SU-DHL-6 (cell line): Measurements from ENCODE around the gene CARMIL3.
"Not testable (repeated sequence)": the region's sequence is repeated elsewhere in the genome, so short reads cannot be mapped to it uniquely, and the experiment has no call there.

Experiments
- H2AFZ ChIP-seq: fragments of 200-600 bp; sonication (generic); 2 replicates; pipeline ENCODE4 v1.6.1; 2014; ENCODE audit warnings: low read depth, mild to moderate bottlenecking, moderate library complexity, mixed read lengths, antibody characterized with exemption, low read length; ENCODE audit not compliant: severe bottlenecking
- H3F3A ChIP-seq: fragments of 200-600 bp; shearing (Covaris generic); 2 replicates; pipeline ENCODE4 v1.6.0; 2016; ENCODE audit warnings: antibody characterized with exemption, mild to moderate bottlenecking; ENCODE audit not compliant: insufficient read depth
- H3K27ac ChIP-seq: fragments of 200-600 bp; sonication (generic); 2 replicates; pipeline ENCODE4 v1.5.1; 2016; ENCODE audit warnings: low read depth, mild to moderate bottlenecking, low read length, moderate library complexity, mixed read lengths
- H3K27me3 ChIP-seq: fragments of 200-600 bp; sonication (generic), shearing (Covaris generic); 2 replicates; pipeline ENCODE4 v1.6.0; 2014; ENCODE audit warnings: mild to moderate bottlenecking, low read length
- H3K36me3 ChIP-seq: fragments of 200-600 bp; sonication (generic); 2 replicates; pipeline ENCODE4 v1.6.1; 2014; ENCODE audit warnings: mild to moderate bottlenecking, low read length, mixed read lengths
- H3K4me2 ChIP-seq: fragments of 300-600, 200-600 bp; shearing (Covaris generic), sonication (generic); 2 replicates; pipeline ENCODE4 v1.6.0; 2014; ENCODE audit warnings: low read length, low read depth, mild to moderate bottlenecking; ENCODE audit not compliant: poor library complexity, severe bottlenecking
- H3K4me3 ChIP-seq: fragments of 200-600 bp; sonication (generic); 2 replicates; pipeline ENCODE4 v1.5.1; 2014; ENCODE audit warnings: antibody characterized with exemption, low read length, mild to moderate bottlenecking, mixed read lengths; ENCODE audit not compliant: insufficient read depth, poor library complexity, severe bottlenecking
- H3K79me2 ChIP-seq: fragments of 200-600 bp; sonication (generic); 2 replicates; pipeline ENCODE4 v1.6.1; 2014; ENCODE audit warnings: mild to moderate bottlenecking, low read length, moderate library complexity; ENCODE audit not compliant: insufficient read depth
- H3K9ac ChIP-seq: fragments of 200-600 bp; sonication (generic); 2 replicates; pipeline ENCODE4 v1.7.0; 2014; ENCODE audit warnings: mild to moderate bottlenecking, low read length
- H3K9me2 ChIP-seq: fragments of 200-600 bp; sonication (generic); replicated peaks from 2 replicates; pipeline ENCODE4 v1.6.1; 2014; ENCODE audit warnings: low read length; ENCODE audit not compliant: insufficient read depth
- H3K9me3 ChIP-seq: fragments of 200-600 bp; sonication (generic); 2 replicates; pipeline ENCODE4 v1.6.1; 2014; ENCODE audit warnings: low read length, mixed read lengths; ENCODE audit not compliant: insufficient read depth
- H4K20me1 ChIP-seq: fragments of 200-600 bp; sonication (generic); 2 replicates; pipeline ENCODE4 v1.6.1; 2014; ENCODE audit warnings: low read depth, mild to moderate bottlenecking, antibody characterized with exemption, low read length, moderate library complexity, mixed read lengths
- CTCF ChIP-seq: fragments of 200-600 bp; sonication (generic); IDR thresholded peaks from one replicate; pipeline ENCODE4 v1.5.1; 2017; ENCODE audit warnings: antibody characterized with exemption, mild to moderate bottlenecking, low read length, moderate library complexity; ENCODE audit not compliant: insufficient read depth, poor library complexity, severe bottlenecking
- EZH2phosphoT487 ChIP-seq: fragments of 200-600 bp; sonication (generic), shearing (Covaris generic); conservative IDR thresholded peaks from 2 replicates; pipeline ENCODE4 v1.6.1; 2018; ENCODE audit warnings: mild to moderate bottlenecking, antibody characterized with exemption, low read length, moderate library complexity, mixed read lengths

Gene CARMIL3

GRCh38 chr14:24036169-24036962 lies 15.4 kb upstream of the CARMIL3 start:
- Histone ChIP-seq H3K79me2 (no peaks in the 10 kb centered on the region), H2AFZ (peak overlapping the region; percentile 91), H3K4me2 (peak overlapping the region; percentile 61), H3K27me3 (no peaks in the 10 kb centered on the region), H3K4me3 (peak overlapping the region; percentile 51), H3K36me3 (no peaks in the 10 kb centered on the region), H3K27ac (no peak overlapping the region), H3K9ac (peak overlapping the region; percentile 68), H4K20me1 (no peaks in the 10 kb centered on the region), H3F3A (no peaks in the 10 kb centered on the region), H3K9me2 (no peaks in the 10 kb centered on the region), H3K9me3 (peaks cover 5% of the 10 kb centered on the region; the same call in 1 of the 2 replicates)
- TF ChIP-seq CTCF (peak; percentile 63), EZH2phosphoT487 (no peak)

GRCh38 chr14:24036963-24037657 lies 14.7 kb upstream of the CARMIL3 start:
- Histone ChIP-seq H3K4me3 (peak overlapping the region; percentile 51), H3K9ac (peak overlapping the region; percentile 68), H3K4me2 (peak overlapping the region; percentile 61), H2AFZ (peak overlapping the region; percentile 91)
- not testable (repeated sequence) for H3K27me3 ChIP-seq, H3K9me3 ChIP-seq, H3F3A ChIP-seq, H4K20me1 ChIP-seq, H3K27ac ChIP-seq, H3K36me3 ChIP-seq, H3K79me2 ChIP-seq, H3K9me2 ChIP-seq

GRCh38 chr14:24037658-24038037 lies 14.2 kb upstream of the CARMIL3 start:
- Histone ChIP-seq H3K9ac (no peak overlapping the region), H2AFZ (no peak overlapping the region), H3K36me3 (no peaks in the 10 kb centered on the region), H3K9me3 (peaks cover 4% of the 10 kb centered on the region; the same call in 1 of the 2 replicates), H4K20me1 (no peaks in the 10 kb centered on the region), H3K9me2 (no peaks in the 10 kb centered on the region), H3F3A (no peaks in the 10 kb centered on the region), H3K4me3 (no peak overlapping the region), H3K27me3 (no peaks in the 10 kb centered on the region), H3K4me2 (no peak overlapping the region), H3K79me2 (no peaks in the 10 kb centered on the region), H3K27ac (no peak overlapping the region)
- TF ChIP-seq EZH2phosphoT487 = no peak

- H3K27ac ChIP-seq = no peak overlapping the region
- no peak overlapping the region for H2AFZ ChIP-seq
- no peaks in the 10 kb centered on the region for H3K9me3 ChIP-seq
- H4K20me1 ChIP-seq = no peaks in the 10 kb centered on the region
- H3K27me3 ChIP-seq = no peaks in the 10 kb centered on the region
- H3K9ac ChIP-seq = no peak overlapping the region
- no peaks in the 10 kb centered on the region for H3F3A ChIP-seq
- TF ChIP-seq EZH2phosphoT487 (no peak), CTCF (no peak)
- no peaks in the 10 kb centered on the region for H3K9me2 ChIP-seq
- no peaks in the 10 kb centered on the region for H3K79me2 ChIP-seq
- no peak overlapping the region for H3K4me2 ChIP-seq
- H3K4me3 ChIP-seq = no peak overlapping the region
- H3K36me3 ChIP-seq = no peaks in the 10 kb centered on the region
These were observed 13.1 kb upstream of the CARMIL3 start for GRCh38 chr14:24038686-24039085.
